Neural crest cell (in vitro differentiated cells): ENCODE results near the gene EVA1A. TPM values are rescaled to one million over a fixed set of nuclear protein-coding genes. Genes with fewer than 3 reads are reported as not detected.

ENCODE experiments used
- DNase-seq: peaks from one replicate; pipeline ENCODE4 v3.0.0; 2021; ENCODE audit warnings: low read depth, mixed read lengths, low spot score
- H3K27ac Mint-ChIP-seq: one replicate; pipeline ENCODE4 v1.8.0; 2021; ENCODE audit warnings: mild to moderate bottlenecking, mixed read lengths; ENCODE audit not compliant: unreplicated experiment
- H3K27me3 Mint-ChIP-seq: 2 replicates; pipeline ENCODE4 v1.8.0; 2021; ENCODE audit warnings: low read depth, mild to moderate bottlenecking, mixed read lengths
- H3K36me3 Mint-ChIP-seq: 2 replicates; pipeline ENCODE4 v1.8.0; 2021; ENCODE audit warnings: low read depth, mild to moderate bottlenecking, mixed read lengths
- H3K4me1 Mint-ChIP-seq: 2 replicates; pipeline ENCODE4 v1.8.0; 2021; ENCODE audit warnings: mixed read lengths
- H3K4me3 Mint-ChIP-seq: one replicate; pipeline ENCODE4 v1.8.0; 2021; ENCODE audit warnings: mild to moderate bottlenecking, mixed read lengths
- H3K9me3 Mint-ChIP-seq: 2 replicates; pipeline ENCODE4 v1.8.0; 2021; ENCODE audit warnings: mixed read lengths
- CTCF ChIP-seq: fragments of 200-600 bp; sonication (generic); conservative IDR thresholded peaks from 2 replicates; pipeline ENCODE4 v1.5.0; 2021; ENCODE audit warnings: antibody characterized with exemption, mild to moderate bottlenecking
- total RNA-seq: library from RNA; stranded (reverse); gene quantifications from 2 replicates; pipeline ENCODE4 v1.2.1, GENCODE V29; 2021

Gene EVA1A
- total RNA-seq, 1 donor from 2014 or later = 3.8 TPM

GRCh38 chr2:75533135-75533534, 27.6 kb downstream of the EVA1A start:
- peaks cover 5% of the 10 kb centered on the region for H3K9me3 Mint-ChIP-seq
- DNase-seq = no peak

GRCh38 chr2:75532488-75532887, 28.3 kb downstream of the EVA1A start:
- Mint-ChIP-seq H3K36me3 (no peaks in the 10 kb centered on the region), H3K27me3 (no peaks in the 10 kb centered on the region), H3K4me1 (no peaks in the 10 kb centered on the region), H3K9me3 (peaks cover 5% of the 10 kb centered on the region), H3K27ac (no peak overlapping the region), H3K4me3 (no peak overlapping the region)
- DNase-seq = no peak
- no peak for TF ChIP-seq CTCF

More at GRCh38 chr2:75533135-75533534, 27.6 kb downstream of the EVA1A start:
- Mint-ChIP-seq H3K27me3 (no peaks in the 10 kb centered on the region), H3K4me3 (no peak overlapping the region), H3K36me3 (no peaks in the 10 kb centered on the region), H3K4me1 (no peaks in the 10 kb centered on the region), H3K27ac (no peak overlapping the region)
- TF ChIP-seq CTCF = no peak

- Mint-ChIP-seq H3K4me1 (no peaks in the 10 kb centered on the region), H3K27me3 (no peaks in the 10 kb centered on the region), H3K36me3 (no peaks in the 10 kb centered on the region), H3K4me3 (no peak overlapping the region), H3K27ac (no peak overlapping the region), H3K9me3 (no peaks in the 10 kb centered on the region)
- no peak for DNase-seq
- no peak for TF ChIP-seq CTCF
These were observed 32.3 kb downstream of the EVA1A start for GRCh38 chr2:75528221-75528977.

GRCh38 chr2:75527676-75528075, 33.1 kb downstream of the EVA1A start:
- Mint-ChIP-seq H3K4me1 (no peaks in the 10 kb centered on the region), H3K27ac (no peak overlapping the region), H3K36me3 (no peaks in the 10 kb centered on the region), H3K4me3 (no peak overlapping the region), H3K27me3 (no peaks in the 10 kb centered on the region), H3K9me3 (no peaks in the 10 kb centered on the region)
- TF ChIP-seq CTCF = no peak
- no peak for DNase-seq

- Mint-ChIP-seq H3K9me3 (no peaks in the 10 kb centered on the region), H3K4me3 (no peak overlapping the region), H3K27me3 (no peaks in the 10 kb centered on the region), H3K27ac (no peak overlapping the region), H3K4me1 (no peaks in the 10 kb centered on the region), H3K36me3 (no peaks in the 10 kb centered on the region)
- TF ChIP-seq CTCF = no peak
- DNase-seq = no peak
These were observed 33.9 kb downstream of the EVA1A start for GRCh38 chr2:75526842-75527241.
